Ramos (cell line): ENCODE measurements around the gene DBX1.

Source experiments
- in situ Hi-C: fragments of 300-500 bp; cut with MboI; formaldehyde crosslinking; loops from one replicate; pipeline ENCODE4 v1.14.3; 2022; ENCODE audit warnings: low sequenced_read_pairs; ENCODE audit not compliant: unreplicated experiment

DBX1 gene

DNA sequence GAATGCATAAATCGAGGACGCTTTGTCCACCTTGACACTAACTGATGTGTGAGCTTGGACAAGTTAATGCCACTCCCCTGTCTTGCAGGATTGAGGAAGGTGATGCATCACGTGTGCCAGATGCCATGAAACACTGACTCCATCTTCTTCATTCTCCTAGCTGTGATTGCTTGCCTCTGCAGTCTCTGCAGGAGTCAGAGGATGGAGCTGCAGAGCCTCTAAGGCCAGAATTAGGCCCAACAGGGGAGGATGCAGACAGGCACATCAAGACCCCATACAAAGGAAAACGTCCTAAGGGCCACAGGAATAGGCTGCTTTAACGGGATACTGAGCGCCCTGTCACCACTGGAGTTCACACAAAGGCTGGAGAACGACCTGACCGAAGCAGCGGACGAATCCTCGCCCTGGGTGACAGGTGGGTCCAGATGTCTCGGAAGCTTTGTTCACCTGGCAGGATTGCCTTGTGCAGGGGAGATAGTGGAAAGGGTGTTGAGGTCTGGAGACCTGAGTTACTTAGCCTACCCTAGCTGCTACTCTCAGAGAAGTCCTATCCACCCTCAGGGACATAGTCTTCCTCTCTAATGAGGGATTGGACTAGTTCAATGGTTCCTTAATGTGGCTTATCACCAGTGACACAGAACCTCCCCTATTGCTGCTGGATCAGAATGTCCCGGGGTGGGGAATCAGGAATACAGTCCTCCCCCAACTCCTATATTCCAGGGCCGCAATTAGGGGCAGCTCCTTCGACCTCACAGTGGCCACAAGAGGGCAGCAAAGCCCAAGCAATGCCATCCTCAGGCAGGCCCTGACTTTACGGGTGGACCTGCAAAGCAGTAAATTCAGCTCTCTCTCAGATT lies 32.4 kb downstream of the DBX1 start:
- in situ Hi-C loops = loop anchor here (10.0 to 25.0 kb wide), 2 partner anchors 227 to 566 kb away; no protein-coding TSS in a partner anchor

DNA sequence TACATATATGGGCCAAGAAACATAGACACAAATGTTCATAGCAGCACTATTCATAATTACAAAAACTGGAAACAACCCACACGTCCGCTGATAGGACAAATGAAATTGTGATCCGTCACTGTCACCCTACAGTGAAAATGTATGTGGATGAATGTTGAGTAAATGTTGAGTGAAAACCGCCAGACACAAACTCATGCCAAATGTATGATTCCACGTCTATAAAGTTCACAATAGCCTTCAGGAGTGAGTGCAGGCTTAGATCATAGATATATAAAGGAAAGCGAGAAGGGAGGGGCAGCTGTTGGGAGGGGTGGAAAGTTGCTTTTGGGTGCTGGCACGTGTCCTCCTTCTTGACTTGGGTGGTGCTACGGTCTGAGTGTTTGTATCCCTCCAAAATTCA lies 33.6 kb downstream of the DBX1 start:
- in situ Hi-C loops = loop anchor here (10.0 to 25.0 kb wide), 2 partner anchors 228 to 564 kb away; no protein-coding TSS in a partner anchor

- in situ Hi-C loops = loop anchor here (10.0 to 25.0 kb wide), 2 partner anchors 229 to 564 kb away; no protein-coding TSS in a partner anchor
Measured at GRCh38 chr11:20125927-20126326, 34.3 kb downstream of the DBX1 start.

DNA sequence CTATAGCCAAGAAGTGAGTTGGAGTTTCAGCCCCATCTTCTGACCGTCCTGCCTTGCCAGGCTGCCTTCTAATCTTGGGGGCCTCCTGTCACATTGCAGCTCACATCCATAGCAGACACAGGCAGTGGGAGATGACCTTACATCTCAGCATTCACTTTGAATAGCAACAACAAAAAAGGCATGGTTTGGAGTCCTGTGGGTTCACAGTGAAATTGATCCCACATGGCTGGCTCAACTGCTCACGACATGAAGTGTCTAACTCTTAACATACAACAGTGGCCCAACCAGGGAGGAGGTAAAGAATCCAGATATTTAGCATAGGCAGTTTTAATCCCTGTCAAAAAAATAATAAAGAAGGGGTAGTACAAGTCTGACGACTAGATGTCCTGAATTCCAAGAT lies 38.1 kb downstream of the DBX1 start:
- in situ Hi-C loops = loop anchor here (10.0 kb wide), 1 partner anchor 233 kb away; no protein-coding TSS in a partner anchor

- in situ Hi-C loops = loop anchor here (10.0 kb wide), 1 partner anchor 234 kb away; no protein-coding TSS in a partner anchor
Measured at GRCh38 chr11:20120134-20120925, 39.9 kb downstream of the DBX1 start.

GRCh38 chr11:20119315-20119714 lies 41.0 kb downstream of the DBX1 start:
- in situ Hi-C loops = no loop called here

DNA sequence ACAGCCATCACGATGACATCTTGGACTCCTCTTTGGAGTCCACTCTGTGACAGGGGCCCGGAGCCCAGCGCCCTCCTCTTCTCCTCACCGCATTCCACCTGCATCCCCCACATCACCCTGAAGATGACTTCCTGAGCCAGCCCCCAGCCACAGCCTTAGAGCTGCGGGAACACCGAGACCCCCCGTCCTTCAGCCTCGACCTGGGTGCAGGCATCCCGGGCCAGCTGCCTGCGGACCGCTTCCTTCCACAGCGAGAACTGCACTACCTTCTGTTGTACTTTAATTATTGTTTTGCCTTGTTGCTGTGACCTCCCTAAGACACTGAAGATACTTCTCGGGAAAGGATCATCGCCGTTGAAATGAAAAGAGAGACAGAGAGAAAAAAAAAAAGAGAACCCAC lies 42.1 kb downstream of the DBX1 start:
- in situ Hi-C loops = no loop called here

- in situ Hi-C loops = no loop called here
Measured at GRCh38 chr11:20117291-20117690, 43.0 kb downstream of the DBX1 start.

- in situ Hi-C loops = no loop called here
Measured at GRCh38 chr11:20116825-20117224, 43.5 kb downstream of the DBX1 start.

- in situ Hi-C loops = loop anchor here (5.0 kb wide), 1 partner anchor 167 kb away; no protein-coding TSS in a partner anchor
Measured at GRCh38 chr11:20114588-20114987, 45.7 kb downstream of the DBX1 start.

GRCh38 chr11:20113149-20113438 lies 47.2 kb downstream of the DBX1 start:
- in situ Hi-C loops = loop anchor here (5.0 kb wide), 1 partner anchor 166 kb away; no protein-coding TSS in a partner anchor

GRCh38 chr11:20112291-20113148 lies 47.8 kb downstream of the DBX1 start:
- in situ Hi-C loops = loop anchor here (5.0 kb wide), 1 partner anchor 165 kb away; no protein-coding TSS in a partner anchor

DNA sequence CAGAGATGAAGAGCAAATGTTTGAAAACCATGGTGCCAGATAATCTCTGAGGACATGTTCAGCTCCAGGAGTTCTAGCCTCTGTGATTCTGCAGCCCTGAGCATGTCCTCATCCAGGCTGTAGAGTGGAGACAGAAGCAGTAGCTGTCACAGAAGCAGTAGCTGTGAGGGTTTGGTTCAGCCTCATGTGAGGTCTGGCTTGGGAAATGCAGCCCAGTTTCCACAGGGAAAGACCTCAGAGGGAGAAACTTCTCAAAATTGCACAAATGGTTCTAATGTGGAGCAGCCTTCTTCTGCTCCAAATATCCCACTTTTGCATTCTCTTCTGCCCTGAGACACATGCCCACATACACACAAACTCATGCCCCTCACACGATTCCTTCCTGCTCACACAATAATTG lies 48.4 kb downstream of the DBX1 start:
- in situ Hi-C loops = loop anchor here (5.0 kb wide), 1 partner anchor 165 kb away; no protein-coding TSS in a partner anchor

DNA sequence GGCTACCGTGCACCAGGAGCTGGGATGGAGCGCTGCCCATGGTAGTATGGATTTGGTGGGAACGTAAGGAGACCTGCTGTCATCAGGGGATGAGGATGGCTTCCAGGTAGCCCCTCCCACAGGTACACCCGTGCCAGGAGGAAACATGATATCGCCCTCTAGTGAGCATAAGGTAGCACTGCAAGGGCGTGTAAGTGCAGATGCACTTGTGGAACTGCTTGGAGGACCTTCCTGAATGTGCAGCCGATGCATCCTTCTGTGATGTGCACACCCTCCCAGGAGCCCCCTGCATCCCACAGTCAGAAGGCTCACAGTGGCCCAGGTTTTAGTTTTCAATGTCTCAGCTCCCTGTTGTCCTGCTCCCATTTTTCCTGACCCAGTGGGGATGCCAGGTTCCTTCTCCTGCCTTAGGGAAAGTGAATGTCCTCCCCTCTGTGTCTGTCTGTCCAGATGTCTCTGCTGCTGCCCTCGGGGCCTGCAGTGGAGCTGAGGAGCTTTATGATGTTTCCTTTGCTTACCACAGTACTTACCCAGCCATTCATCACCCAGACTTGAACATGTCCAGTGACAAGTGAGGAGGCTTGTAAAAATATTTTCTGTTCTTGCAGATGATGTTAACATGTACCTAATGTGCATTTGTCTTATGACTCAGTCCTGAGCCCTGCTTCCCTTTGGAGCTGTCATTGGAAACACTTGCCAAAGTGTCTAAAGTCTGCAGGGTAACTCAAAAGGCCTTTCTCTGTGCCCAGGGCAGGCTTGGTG lies 49.2 kb downstream of the DBX1 start:
- in situ Hi-C loops = loop anchor here (5.0 kb wide), 1 partner anchor 164 kb away; no protein-coding TSS in a partner anchor

DNA sequence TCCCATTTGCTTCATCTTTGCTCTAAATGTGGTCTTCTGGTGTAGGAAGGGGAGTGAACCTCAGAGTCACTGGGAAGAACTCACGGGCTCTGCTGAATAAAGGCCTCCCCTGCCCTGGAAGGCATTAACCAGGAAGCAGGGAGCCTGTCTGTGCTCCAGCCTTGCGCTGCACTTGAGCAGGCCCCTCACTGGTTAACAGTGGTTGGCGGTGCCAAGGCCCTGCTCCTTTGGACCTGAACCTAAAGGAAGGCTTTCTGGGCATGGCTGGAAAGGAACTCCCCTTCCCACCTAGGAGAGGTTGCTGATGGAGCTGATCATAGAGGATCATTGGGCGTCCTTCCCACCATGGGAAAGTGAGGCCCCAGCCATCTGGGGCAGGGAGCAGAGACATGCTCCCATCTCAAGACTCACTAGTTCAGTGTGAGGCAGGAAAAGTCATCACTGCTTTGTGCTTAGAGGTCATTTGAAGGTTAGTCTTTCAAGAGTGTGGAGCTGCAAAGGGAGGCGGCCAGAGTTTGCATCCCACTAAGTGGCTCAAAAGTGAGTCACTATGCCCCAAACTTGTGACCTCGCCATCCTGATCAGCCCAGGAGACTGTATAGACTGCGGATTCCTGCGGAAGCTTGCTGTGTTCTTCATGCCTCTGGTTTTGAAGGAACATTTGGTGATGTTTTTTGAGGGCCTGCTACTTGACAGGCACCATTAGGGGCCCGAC lies 50.4 kb downstream of the DBX1 start:
- in situ Hi-C loops = loop anchor here (5.0 kb wide), 1 partner anchor 163 kb away; no protein-coding TSS in a partner anchor
